ENCODE data around the gene APBA2. TPM values are rescaled to one million over a fixed set of nuclear protein-coding genes. Genes with fewer than 3 reads are reported as not detected.

The APBA2 gene
- total RNA-seq, 4 donors from 2014 or later, result 7.2 to 33.8 (median 8.8) TPM

- no peak for TF ChIP-seq CTCF (IDR thresholded peaks at IDR 0.05)
- no peak for TF ChIP-seq POLR2A (IDR thresholded peaks at IDR 0.05)
- Histone ChIP-seq H3K9me3 (no peaks in the 10 kb centered on the region), H3K36me3 (no peaks in the 10 kb centered on the region), H3K27me3 (no peaks in the 10 kb centered on the region), H3K4me1 (no peaks in the 10 kb centered on the region), H3K27ac (no peak overlapping the region), H3K4me3 (no peak overlapping the region)
- no peak for DNase-seq
Observed at GRCh38 chr15:28915935-28916334, 30.2 kb downstream of the APBA2 start.

GRCh38 chr15:28917791-28918140 is 32.0 kb downstream of the APBA2 start:
- H3K4me1 ChIP-seq, result no peaks in the 10 kb centered on the region
- H3K27ac ChIP-seq, result no peak overlapping the region
- no peaks in the 10 kb centered on the region for H3K9me3 ChIP-seq
- H3K27me3 ChIP-seq, result no peaks in the 10 kb centered on the region
- no peak for TF ChIP-seq CTCF (IDR thresholded peaks at IDR 0.05)
- no peak overlapping the region for H3K4me3 ChIP-seq
- DNase-seq, result no peak
- H3K36me3 ChIP-seq, result no peaks in the 10 kb centered on the region

DNA sequence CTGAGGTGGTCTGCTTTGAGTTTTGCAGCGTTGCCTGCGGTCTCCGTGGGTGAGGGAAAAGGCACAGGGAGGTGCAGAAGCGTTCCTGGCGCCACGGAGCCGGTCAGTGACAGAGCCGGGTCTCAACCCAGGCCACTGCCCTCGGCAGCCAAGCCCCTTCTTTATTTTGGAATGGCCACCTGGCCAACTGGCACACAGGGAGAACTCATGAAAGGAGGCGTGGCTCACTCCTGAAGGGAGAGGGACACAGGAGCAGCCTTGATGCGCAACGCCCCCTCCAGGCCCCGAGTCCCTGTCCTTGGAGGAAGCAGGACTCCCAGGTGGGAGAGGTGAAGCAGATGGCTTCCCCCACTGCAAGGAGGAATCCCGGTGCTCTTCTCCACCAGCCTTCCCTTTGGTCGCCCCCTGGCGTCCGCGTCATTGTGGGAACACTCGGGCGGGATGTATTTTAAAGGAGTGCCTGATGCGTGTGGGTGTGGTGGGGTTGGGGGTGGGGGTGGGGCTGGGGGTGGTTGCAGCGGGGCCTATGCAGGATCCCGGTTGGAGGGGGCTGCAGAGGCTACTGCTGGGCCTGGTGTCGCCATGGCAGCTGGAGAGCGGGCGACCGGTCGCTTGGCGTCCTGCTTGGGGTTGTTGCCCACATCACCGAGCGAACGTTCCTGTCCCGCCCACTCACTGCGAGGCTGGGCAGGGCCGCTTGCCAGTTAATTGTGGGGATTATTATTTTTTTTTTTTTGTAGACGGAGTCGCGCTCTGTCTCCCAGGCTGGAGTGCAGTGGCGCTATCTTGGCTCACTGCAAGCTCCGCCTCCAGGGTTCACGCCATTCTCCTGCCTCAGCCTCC is 32.6 kb downstream of the APBA2 start:
- H3K27ac ChIP-seq, result no peak overlapping the region
- no peaks in the 10 kb centered on the region for H3K36me3 ChIP-seq
- TF ChIP-seq CTCF (IDR thresholded peaks at IDR 0.05) (no peak), POLR2A (IDR thresholded peaks at IDR 0.05) (no peak)
- H3K27me3 ChIP-seq, result no peaks in the 10 kb centered on the region
- H3K4me1 ChIP-seq, result no peaks in the 10 kb centered on the region
- no peak overlapping the region for H3K4me3 ChIP-seq
- no peak for DNase-seq
- H3K9me3 ChIP-seq, result no peaks in the 10 kb centered on the region

- H3K36me3 ChIP-seq, result no peaks in the 10 kb centered on the region
- DNase-seq, result peak in 1 of 3 donors; percentile 21
- H3K9me3 ChIP-seq, result no peaks in the 10 kb centered on the region
- H3K4me3 ChIP-seq, result no peak overlapping the region
- no peaks in the 10 kb centered on the region for H3K4me1 ChIP-seq
- peak overlapping the region in 1 of 4 donors; percentile 20 for H3K27ac ChIP-seq
- no peak for TF ChIP-seq CTCF (IDR thresholded peaks at IDR 0.05)
- no peak for TF ChIP-seq POLR2A (IDR thresholded peaks at IDR 0.05)
- no peaks in the 10 kb centered on the region for H3K27me3 ChIP-seq
Observed at GRCh38 chr15:28919201-28919635, 33.4 kb downstream of the APBA2 start.

DNA sequence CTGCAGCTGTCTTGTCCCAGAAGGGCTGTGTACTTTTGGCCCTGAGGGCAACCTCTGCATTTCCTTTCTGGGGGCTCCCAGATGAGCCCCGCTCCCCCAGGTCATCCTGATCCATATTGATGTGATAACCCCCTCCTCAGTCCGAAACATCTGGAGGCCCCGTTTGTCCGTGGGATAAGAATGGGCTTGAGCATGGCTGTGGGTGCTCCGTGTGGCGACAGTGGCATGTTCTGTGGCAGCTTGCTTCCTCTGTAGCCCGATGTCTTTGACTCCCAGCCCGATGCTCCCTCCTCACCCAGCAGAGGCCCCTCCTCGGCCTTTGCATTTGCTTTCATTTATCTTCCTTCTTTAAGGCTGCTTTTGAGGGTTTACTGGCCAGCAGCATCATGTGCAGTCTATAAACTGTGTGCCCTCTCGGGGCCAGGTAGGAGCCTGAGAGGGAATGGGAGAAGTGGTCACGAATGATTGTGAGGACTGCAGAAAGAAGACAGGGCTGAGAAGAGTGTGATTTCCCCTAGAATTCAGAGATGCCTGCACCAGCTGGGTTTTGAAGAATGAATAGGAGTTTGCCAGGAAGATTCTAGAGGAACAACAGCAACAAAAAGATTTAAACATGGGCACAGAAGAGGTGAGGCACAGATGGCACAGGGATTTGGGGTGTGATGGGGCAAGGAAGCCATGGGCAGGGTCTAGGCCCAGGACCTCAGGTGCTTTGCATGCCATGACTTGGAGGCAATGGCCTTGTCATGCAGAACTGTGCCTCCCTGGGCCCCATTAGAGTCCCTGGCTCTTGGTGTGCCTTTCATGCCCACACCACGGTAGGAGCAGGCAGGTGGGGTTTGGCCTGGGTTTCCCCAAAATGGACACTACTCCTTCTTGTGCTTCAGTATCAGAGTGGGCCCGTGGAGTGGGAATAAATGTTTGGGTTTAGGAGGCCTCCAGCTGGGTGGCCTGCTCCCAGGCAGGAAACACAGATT is 34.2 kb downstream of the APBA2 start:
- no peaks in the 10 kb centered on the region for H3K36me3 ChIP-seq
- no peak for DNase-seq
- H3K4me1 ChIP-seq, result no peaks in the 10 kb centered on the region
- no peak overlapping the region for H3K4me3 ChIP-seq
- no peak for TF ChIP-seq POLR2A (IDR thresholded peaks at IDR 0.05)
- no peak for TF ChIP-seq CTCF (IDR thresholded peaks at IDR 0.05)
- peak overlapping the region in 1 of 4 donors; percentile 20 for H3K27ac ChIP-seq
- H3K27me3 ChIP-seq, result no peaks in the 10 kb centered on the region
- H3K9me3 ChIP-seq, result no peaks in the 10 kb centered on the region
